Keratinocyte (primary cell): ENCODE results near the gene JAK3.

Experiments
- EZH2 ChIP-seq: IDR thresholded peaks from one replicate; pipeline ENCODE4 v1.6.1; 2012; ENCODE audit warnings: inconsistent platforms, mild to moderate bottlenecking, low read length, moderate library complexity
- TF ChIP-seq, protein P1 (sequence below), 3 experiments: IDR thresholded peaks in 1 of 3; conservative IDR thresholded peaks in 1 of 3; optimal IDR thresholded peaks in 1 of 3; 2 replicates in 2 of 3; 3 replicates in 1 of 3; pipeline versions ENCODE3 to v1.5.1; 2011; ENCODE audit warnings: low read length in 3 of 3, mild to moderate bottlenecking in 3 of 3, moderate library complexity in 2 of 3, control low read depth in 1 of 3, inconsistent platforms in 1 of 3; ENCODE audit not compliant: insufficient read depth in 2 of 3; ENCODE audit errors: extremely low read depth in 1 of 3

DNA sequence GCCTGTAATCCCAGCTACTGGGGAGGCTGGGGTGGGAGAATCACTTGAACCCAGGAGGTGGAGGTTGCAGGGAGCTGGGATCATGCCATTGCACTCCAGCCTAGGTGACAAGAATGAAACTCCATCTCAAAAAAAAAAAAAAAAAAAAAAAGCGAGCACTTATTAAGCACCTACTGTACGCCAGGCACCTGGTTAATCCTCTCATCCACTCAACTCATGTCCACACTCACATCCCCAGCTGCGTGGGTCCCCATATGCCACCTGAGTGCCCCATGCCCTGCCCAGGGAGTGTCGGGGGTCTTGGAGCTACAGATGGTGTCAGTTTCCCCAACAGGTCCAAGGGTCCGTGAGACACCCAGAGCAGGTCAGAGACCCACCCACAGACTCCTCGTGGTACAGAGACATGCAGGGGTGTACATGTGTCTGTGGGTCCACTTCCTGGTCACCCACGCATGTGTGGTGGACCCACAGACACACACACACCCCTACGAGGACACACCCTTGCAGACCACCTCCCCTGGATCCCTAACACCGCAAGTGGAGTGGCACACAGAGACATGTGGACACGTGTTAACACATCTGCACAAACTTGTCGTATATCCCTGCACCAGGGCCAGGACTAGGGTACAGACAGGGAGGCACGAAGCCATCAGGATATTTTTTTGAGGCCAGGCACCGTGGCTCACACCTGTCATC is 30.0 kb downstream of the JAK3 start:
- TF ChIP-seq, protein P1, sequence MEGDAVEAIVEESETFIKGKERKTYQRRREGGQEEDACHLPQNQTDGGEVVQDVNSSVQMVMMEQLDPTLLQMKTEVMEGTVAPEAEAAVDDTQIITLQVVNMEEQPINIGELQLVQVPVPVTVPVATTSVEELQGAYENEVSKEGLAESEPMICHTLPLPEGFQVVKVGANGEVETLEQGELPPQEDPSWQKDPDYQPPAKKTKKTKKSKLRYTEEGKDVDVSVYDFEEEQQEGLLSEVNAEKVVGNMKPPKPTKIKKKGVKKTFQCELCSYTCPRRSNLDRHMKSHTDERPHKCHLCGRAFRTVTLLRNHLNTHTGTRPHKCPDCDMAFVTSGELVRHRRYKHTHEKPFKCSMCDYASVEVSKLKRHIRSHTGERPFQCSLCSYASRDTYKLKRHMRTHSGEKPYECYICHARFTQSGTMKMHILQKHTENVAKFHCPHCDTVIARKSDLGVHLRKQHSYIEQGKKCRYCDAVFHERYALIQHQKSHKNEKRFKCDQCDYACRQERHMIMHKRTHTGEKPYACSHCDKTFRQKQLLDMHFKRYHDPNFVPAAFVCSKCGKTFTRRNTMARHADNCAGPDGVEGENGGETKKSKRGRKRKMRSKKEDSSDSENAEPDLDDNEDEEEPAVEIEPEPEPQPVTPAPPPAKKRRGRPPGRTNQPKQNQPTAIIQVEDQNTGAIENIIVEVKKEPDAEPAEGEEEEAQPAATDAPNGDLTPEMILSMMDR (optimal IDR thresholded peaks at IDR 0.05 in 1 of 3, IDR thresholded peaks at IDR 0.05 in 1 of 3, conservative IDR thresholded peaks at IDR 0.05 in 1 of 3; ENCODE audit: extremely low read depth in 1 of 3, insufficient read depth in 2 of 3, low read length in 3 of 3): no peak
- TF ChIP-seq EZH2: no peak
